ENCODE measurements around the gene HTT. TPM values are rescaled to one million over a fixed set of nuclear protein-coding genes. Genes with fewer than 3 reads are reported as not detected.

The HTT gene
- total RNA-seq, 1 donor from 2014 or later: 82.8 TPM

GRCh38 chr4:3188118-3188517 lies 113.6 kb downstream of the HTT start:
- Mint-ChIP-seq H3K36me3 (ENCODE audit: insufficient read depth) (peaks cover 32% of the 10 kb centered on the region), H3K27ac (no peak overlapping the region), H3K4me1 (ENCODE audit: low read depth) (no peaks in the 10 kb centered on the region), H3K9me3 (ENCODE audit: low read depth) (no peaks in the 10 kb centered on the region), H3K27me3 (no peaks in the 10 kb centered on the region), H3K4me3 (ENCODE audit: low read depth) (no peak overlapping the region)
- no peak for TF ChIP-seq CTCF (IDR thresholded peaks at IDR 0.05; ENCODE audit: unreplicated experiment)
- DNase-seq (ENCODE audit: low spot score, unreplicated experiment): no peak

GRCh38 chr4:3189459-3189858 lies 115.0 kb downstream of the HTT start:
- H3K4me3 Mint-ChIP-seq (ENCODE audit: low read depth): no peak overlapping the region
- no peak overlapping the region for H3K27ac Mint-ChIP-seq
- H3K36me3 Mint-ChIP-seq (ENCODE audit: insufficient read depth): peaks cover 28% of the 10 kb centered on the region
- no peak for DNase-seq (ENCODE audit: low spot score, unreplicated experiment)
- no peaks in the 10 kb centered on the region for H3K27me3 Mint-ChIP-seq
- H3K4me1 Mint-ChIP-seq (ENCODE audit: low read depth): no peaks in the 10 kb centered on the region
- no peaks in the 10 kb centered on the region for H3K9me3 Mint-ChIP-seq (ENCODE audit: low read depth)
- TF ChIP-seq CTCF (IDR thresholded peaks at IDR 0.05; ENCODE audit: unreplicated experiment): no peak

GRCh38 chr4:3190549-3190948 lies 116.1 kb downstream of the HTT start:
- no peaks in the 10 kb centered on the region for H3K4me1 Mint-ChIP-seq (ENCODE audit: low read depth)
- no peak overlapping the region for H3K4me3 Mint-ChIP-seq (ENCODE audit: low read depth)
- peaks cover 26% of the 10 kb centered on the region for H3K36me3 Mint-ChIP-seq (ENCODE audit: insufficient read depth)
- no peak overlapping the region for H3K27ac Mint-ChIP-seq
- no peaks in the 10 kb centered on the region for H3K27me3 Mint-ChIP-seq
- no peak for DNase-seq (ENCODE audit: low spot score, unreplicated experiment)
- no peak for TF ChIP-seq CTCF (IDR thresholded peaks at IDR 0.05; ENCODE audit: unreplicated experiment)
- H3K9me3 Mint-ChIP-seq (ENCODE audit: low read depth): no peaks in the 10 kb centered on the region

GRCh38 chr4:3192188-3192587 lies 117.7 kb downstream of the HTT start:
- Mint-ChIP-seq H3K9me3 (ENCODE audit: low read depth) (no peaks in the 10 kb centered on the region), H3K36me3 (ENCODE audit: insufficient read depth) (peaks cover 24% of the 10 kb centered on the region), H3K4me3 (ENCODE audit: low read depth) (no peak overlapping the region), H3K27ac (no peak overlapping the region), H3K4me1 (ENCODE audit: low read depth) (no peaks in the 10 kb centered on the region), H3K27me3 (no peaks in the 10 kb centered on the region)
- DNase-seq (ENCODE audit: low spot score, unreplicated experiment): no peak
- TF ChIP-seq CTCF (IDR thresholded peaks at IDR 0.05; ENCODE audit: unreplicated experiment): no peak

GRCh38 chr4:3192827-3193226 lies 118.3 kb downstream of the HTT start:
- Mint-ChIP-seq H3K36me3 (ENCODE audit: insufficient read depth) (peaks cover 23% of the 10 kb centered on the region), H3K4me1 (ENCODE audit: low read depth) (no peaks in the 10 kb centered on the region), H3K27me3 (no peaks in the 10 kb centered on the region), H3K9me3 (ENCODE audit: low read depth) (no peaks in the 10 kb centered on the region), H3K4me3 (ENCODE audit: low read depth) (no peak overlapping the region), H3K27ac (no peak overlapping the region)
- TF ChIP-seq CTCF (IDR thresholded peaks at IDR 0.05; ENCODE audit: unreplicated experiment): no peak
- DNase-seq (ENCODE audit: low spot score, unreplicated experiment): no peak

All from progenitor cell of endocrine pancreas (in vitro differentiated cells).